Nephron progenitor cell (in vitro differentiated cells): ENCODE results near the gene CAPN15.

Source experiments
- DNase-seq: peaks from one replicate; pipeline ENCODE4 v3.0.0; 2021
- H3K27ac Mint-ChIP-seq: 2 replicates; pipeline ENCODE4 v1.8.0; 2021; ENCODE audit warnings: mild to moderate bottlenecking, moderate library complexity, mixed read lengths
- H3K27me3 Mint-ChIP-seq: 2 replicates; pipeline ENCODE4 v1.8.0; 2021; ENCODE audit warnings: mild to moderate bottlenecking, low read depth, mixed read lengths; ENCODE audit not compliant: poor library complexity
- H3K36me3 Mint-ChIP-seq: 2 replicates; pipeline ENCODE4 v1.8.0; 2021; ENCODE audit warnings: low read depth, mixed read lengths
- H3K4me1 Mint-ChIP-seq: 2 replicates; pipeline ENCODE4 v1.8.0; 2021; ENCODE audit warnings: mixed read lengths
- H3K4me3 Mint-ChIP-seq: 2 replicates; pipeline ENCODE4 v1.8.0; 2021; ENCODE audit warnings: mild to moderate bottlenecking, moderate library complexity, mixed read lengths
- H3K9me3 Mint-ChIP-seq: 2 replicates; pipeline ENCODE4 v1.8.0; 2021; ENCODE audit warnings: mild to moderate bottlenecking, moderate library complexity, mixed read lengths
- CTCF ChIP-seq: fragments of 200-600 bp; sonication (generic); IDR thresholded peaks from 2 replicates; pipeline ENCODE4 v1.5.0; 2021; ENCODE audit warnings: antibody characterized with exemption

Gene CAPN15

GRCh38 chr16:560701-561412 lies 33.3 kb downstream of the CAPN15 start:
- peaks cover 41% of the 10 kb centered on the region for H3K27me3 Mint-ChIP-seq
- H3K9me3 Mint-ChIP-seq: no peaks in the 10 kb centered on the region
- no peak overlapping the region for H3K4me3 Mint-ChIP-seq
- peaks cover 21% of the 10 kb centered on the region for H3K4me1 Mint-ChIP-seq
- no peak for TF ChIP-seq CTCF
- no peaks in the 10 kb centered on the region for H3K36me3 Mint-ChIP-seq
- no peak for DNase-seq
- H3K27ac Mint-ChIP-seq: no peak overlapping the region

- Mint-ChIP-seq H3K36me3 (no peaks in the 10 kb centered on the region), H3K27me3 (peaks cover 41% of the 10 kb centered on the region), H3K9me3 (no peaks in the 10 kb centered on the region), H3K27ac (no peak overlapping the region), H3K4me1 (peaks cover 26% of the 10 kb centered on the region), H3K4me3 (no peak overlapping the region)
- no peak for TF ChIP-seq CTCF
- DNase-seq: no peak
Measured at GRCh38 chr16:561413-561794, 33.9 kb downstream of the CAPN15 start.

GRCh38 chr16:561957-562938 lies 34.7 kb downstream of the CAPN15 start:
- no peak for DNase-seq
- H3K9me3 Mint-ChIP-seq: no peaks in the 10 kb centered on the region
- no peak for TF ChIP-seq CTCF
- peaks cover 35% of the 10 kb centered on the region for H3K4me1 Mint-ChIP-seq
- peak overlapping the region; percentile 61 for H3K4me3 Mint-ChIP-seq
- no peak overlapping the region for H3K27ac Mint-ChIP-seq
- H3K27me3 Mint-ChIP-seq: peaks cover 38% of the 10 kb centered on the region
- H3K36me3 Mint-ChIP-seq: no peaks in the 10 kb centered on the region

- Mint-ChIP-seq H3K27me3 (peaks cover 30% of the 10 kb centered on the region), H3K36me3 (no peaks in the 10 kb centered on the region), H3K4me1 (peaks cover 35% of the 10 kb centered on the region), H3K4me3 (no peak overlapping the region), H3K9me3 (no peaks in the 10 kb centered on the region), H3K27ac (no peak overlapping the region)
- no peak for TF ChIP-seq CTCF
- DNase-seq: no peak
Measured at GRCh38 chr16:563072-563644, 35.6 kb downstream of the CAPN15 start.

- no peak overlapping the region for H3K4me3 Mint-ChIP-seq
- TF ChIP-seq CTCF: no peak
- H3K4me1 Mint-ChIP-seq: peaks cover 39% of the 10 kb centered on the region
- no peaks in the 10 kb centered on the region for H3K9me3 Mint-ChIP-seq
- DNase-seq: no peak
- H3K27ac Mint-ChIP-seq: no peak overlapping the region
- H3K36me3 Mint-ChIP-seq: no peaks in the 10 kb centered on the region
- H3K27me3 Mint-ChIP-seq: peaks cover 15% of the 10 kb centered on the region
Measured at GRCh38 chr16:564690-565418, 37.3 kb downstream of the CAPN15 start.
